ENCODE measurements around the gene IGLL5.
"Not testable (repeated sequence)": the region's sequence is repeated elsewhere in the genome, so short reads cannot be mapped to it uniquely, and the experiment has no call there.

Gene IGLL5

DNA sequence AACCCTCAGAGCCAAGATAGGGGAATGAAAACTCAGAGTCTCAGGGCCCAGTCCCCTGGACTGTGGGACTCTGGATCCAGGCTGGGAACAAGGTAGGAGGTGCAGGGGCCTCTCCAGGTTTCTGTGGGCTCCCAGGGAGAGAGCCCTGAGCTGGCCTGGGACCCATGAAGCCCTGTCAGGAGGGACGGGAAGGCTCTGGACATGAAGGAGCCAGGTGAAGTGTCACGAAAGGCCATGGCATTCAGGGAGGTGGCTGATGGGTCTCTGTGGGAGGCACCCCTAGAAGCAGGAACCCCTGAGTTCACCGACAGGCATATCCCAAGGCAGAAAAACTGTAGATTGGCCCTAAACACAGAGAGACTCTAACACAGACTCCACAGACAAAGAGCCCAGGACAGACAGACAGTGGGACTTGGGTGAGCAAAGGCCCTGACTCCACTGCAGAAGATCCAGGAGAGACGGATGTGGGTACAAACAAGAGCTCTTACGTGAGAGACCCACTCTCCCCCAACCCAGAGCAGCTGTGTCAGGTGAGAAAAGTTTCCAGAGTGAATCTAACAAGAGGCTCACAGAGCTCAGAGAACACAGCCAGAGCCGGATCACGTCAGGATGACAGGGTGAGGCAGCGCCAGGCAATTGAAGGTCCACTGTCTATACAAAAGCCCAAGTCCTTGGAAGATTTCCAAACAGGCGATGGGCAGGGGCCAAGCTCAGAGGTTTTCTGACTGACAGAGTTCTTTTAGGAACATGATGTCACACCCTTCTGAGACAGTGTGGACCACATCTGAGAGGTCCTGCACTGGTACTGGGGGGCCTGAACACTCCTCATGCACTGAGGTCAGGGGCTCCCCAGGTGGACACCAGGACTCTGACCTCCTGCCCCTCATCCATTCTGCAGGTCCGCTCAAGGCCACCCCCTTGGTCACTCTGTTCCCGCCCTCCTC is 27.4 kb downstream of the IGLL5 start:
- no peak for DNase-seq

DNA sequence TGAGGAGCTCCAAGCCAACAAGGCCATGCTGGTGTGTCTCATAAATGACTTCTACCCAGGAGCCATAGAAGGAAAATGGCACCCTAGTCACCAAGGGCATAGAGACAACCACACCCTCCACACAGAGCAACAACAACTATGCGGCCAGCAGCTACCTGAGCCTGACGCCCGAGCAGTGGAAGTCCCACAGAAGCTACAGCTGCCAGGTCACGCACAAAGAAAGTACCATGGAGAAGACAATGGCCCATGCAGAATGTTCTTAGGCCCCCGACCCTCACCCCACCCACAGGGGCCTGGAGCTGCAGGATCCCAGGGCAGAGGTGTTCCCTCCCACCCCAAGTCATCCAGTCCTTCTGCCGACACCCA is 28.0 kb downstream of the IGLL5 start:
- DNase-seq = no peak

DNA sequence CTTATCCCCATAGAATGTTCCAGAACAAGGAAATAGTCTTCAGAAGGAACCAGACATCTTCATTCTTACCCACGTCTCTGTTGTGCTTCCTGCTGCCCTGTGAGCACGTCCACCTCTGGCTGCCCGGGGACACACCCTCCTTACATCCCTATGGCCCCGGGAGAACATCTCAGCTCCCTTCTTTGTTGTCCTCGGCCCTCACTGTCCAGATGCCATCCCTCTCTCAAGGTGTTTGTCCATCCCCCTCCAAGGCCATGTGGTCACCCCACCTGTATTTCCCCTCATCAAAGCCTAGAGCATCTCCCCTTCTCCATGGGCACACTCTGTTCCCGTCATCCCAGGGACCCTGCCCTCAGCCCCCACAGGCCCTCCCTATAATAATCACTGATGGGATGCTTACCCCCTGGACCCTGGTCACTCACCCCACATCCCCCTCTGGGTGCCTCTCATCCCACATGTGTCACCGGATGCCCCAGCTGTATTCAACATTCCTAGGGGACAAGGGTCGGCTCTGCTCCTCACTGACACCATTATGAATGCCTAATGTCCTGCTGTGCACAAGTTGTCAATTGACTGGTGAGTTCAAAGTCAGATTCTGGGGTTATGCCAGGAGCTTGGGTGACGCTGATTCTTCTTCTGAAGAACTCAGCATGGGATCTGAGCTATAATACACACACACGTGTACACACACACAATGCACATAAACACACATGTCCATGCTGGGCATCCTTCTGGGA is 28.8 kb downstream of the IGLL5 start:
- DNase-seq = no peak

DNA sequence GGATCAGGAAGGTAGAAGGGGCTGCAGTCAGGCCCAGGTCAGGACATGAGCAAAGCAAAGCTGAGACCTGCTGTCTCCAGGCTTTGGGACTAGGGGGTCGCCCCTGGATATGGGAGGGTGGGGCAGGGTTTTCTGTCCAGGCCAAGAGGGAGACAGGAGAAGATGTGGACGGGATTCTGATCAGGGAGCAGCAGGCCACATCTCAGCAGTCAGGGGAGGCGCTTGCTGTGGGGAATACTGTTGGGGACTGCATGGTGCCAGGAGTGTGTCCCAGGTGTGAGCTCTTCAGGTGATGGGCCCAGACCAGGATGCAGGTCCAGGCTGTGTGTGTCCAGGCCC is 29.3 kb downstream of the IGLL5 start:
- DNase-seq = no peak

DNA sequence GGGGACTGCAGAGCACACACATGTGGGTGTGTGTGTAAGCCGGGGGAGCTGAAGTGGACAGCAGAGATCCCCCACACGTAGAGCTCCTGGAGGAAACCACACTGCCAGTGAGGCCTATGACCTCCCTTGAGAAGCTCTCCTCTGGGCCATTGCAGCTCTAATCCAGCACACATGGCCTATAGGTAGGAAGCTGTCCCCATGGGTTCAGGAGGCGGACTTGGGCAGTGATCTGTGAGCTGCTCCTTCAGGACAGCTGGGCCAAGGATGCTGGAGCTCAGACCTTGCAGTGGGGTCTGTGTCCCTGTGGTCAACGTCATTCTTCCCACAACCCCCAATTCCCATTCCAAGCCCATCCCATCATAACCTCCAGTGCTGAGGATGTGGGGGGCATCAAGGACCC is 29.8 kb downstream of the IGLL5 start:
- DNase-seq = no peak

DNA sequence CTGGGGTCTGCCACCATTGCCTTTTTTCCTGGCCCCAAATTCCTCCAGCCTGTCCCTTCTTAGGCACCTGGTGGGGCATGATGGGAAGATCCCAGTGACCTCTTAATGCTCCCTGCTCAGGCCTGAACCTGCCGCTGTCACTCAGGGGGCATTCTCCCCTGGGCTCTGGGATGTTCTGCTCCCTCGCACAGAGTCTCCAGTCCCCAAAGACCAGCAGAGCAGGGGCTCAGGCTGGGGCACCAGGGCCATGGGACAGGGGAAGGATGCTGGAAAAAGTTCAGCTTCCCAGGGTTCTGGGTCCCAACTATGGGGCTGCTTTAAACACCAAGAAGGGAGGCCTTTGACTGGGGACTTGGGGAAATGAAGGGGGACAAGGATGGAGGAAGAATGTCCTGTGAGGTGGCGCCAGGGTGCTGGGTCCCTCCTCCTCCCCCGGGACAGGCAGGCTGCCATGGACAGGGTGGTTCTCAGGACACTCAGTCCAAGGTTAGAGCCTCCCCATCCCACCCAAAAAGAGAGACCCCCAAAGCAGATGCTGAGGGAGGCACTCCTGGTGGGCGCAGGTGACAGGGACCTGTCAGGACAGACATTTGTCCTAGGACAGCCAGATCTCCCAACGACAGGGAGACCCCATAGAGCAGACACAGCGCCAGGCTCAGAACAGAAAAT is 30.8 kb downstream of the IGLL5 start:
- DNase-seq = no peak

DNA sequence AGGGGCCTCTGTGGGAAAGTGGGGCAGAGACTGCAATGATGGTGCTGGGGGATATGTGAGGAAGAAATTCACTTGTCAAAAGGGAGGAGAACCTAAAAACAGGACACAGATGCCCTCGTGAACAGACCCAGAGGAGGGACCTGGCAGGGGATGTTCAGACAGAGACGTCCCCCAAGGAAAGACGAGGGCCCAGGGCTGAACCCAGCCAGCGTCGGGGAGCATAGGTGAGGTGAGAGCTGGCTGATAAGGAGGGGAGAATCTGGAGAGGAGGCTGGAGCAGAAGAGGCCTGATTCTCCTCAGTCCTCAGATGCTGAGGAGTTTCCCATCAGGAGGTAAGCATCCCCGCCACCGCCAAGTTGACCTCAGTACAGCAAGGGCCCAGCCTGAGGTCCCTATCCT is 31.4 kb downstream of the IGLL5 start:
- DNase-seq = no peak

DNA sequence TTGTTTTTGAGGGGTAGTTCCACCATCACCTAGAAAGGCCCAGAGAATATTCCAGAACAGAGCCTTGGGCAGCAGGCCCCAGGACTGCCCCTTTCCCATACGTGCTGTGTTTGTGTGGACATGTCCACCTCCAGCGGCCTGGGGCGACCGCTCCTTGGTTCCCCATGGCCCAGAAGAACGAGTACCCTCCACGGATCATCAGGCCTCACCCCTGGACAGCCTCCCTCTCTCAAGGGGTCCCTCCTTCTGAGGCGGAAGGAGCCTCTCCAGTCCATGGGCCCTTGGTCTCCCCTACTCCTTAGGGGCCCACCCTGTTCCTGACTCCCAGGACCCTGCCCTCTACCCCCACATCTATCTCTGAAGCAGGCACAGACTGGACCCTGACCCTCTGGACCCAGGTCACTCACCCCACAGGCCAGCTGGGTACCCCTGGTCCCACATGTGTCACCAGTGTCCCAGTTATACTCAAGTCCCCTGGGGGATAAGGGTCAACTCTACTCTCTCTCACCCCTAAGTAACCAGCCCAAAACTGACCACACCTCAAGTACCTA is 32.6 kb downstream of the IGLL5 start:
- no peak for DNase-seq

DNA sequence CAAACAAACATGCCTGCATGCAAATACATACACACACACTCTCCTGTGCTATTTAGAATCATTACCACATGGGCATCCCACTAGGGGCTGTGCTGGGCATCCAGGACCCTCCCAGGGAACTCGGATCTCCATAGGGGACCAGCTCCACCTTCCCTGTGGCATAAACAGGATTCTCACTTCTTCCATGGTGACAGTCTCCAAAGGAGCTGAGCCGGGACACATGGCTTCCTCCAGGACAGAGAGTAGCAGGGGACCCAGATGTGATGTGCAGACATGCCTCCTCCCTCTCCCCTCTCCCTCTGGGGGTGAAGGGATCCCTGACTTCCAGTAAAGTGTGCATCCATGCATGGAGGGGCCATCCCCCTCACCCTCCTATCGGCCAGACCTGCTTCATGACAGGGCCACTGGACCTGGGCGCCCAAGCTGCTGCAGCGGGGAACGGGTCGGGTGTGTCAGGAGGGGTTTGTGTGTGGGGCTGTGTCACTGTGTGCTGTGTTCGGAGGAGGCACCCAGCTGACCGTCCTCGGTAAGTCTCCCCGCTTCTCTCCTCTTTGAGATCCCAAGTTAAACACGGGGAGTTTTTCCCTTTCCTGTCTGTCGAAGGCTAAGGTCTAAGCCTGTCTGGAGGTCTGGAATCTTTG is 33.4 kb downstream of the IGLL5 start:
- no peak for DNase-seq

DNA sequence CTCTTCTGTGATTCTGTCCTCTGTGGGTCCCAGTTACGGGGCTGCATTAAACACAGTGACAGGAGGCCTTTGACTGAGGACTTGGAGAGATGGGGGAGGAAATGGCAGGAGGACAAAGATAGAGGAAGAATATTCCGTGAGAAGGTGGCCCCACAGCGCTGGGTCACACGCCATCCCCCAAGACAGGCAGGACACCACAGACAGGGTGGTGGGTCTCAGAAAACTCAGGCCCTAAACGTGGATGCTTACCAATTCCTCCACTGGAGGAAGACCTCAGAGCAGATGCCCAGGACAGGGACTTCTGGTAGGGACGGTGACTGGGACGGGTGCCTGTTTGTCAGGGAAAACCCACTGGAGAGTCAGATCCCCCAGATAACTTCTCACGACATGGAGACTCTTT is 34.0 kb downstream of the IGLL5 start:
- DNase-seq = no peak

DNA sequence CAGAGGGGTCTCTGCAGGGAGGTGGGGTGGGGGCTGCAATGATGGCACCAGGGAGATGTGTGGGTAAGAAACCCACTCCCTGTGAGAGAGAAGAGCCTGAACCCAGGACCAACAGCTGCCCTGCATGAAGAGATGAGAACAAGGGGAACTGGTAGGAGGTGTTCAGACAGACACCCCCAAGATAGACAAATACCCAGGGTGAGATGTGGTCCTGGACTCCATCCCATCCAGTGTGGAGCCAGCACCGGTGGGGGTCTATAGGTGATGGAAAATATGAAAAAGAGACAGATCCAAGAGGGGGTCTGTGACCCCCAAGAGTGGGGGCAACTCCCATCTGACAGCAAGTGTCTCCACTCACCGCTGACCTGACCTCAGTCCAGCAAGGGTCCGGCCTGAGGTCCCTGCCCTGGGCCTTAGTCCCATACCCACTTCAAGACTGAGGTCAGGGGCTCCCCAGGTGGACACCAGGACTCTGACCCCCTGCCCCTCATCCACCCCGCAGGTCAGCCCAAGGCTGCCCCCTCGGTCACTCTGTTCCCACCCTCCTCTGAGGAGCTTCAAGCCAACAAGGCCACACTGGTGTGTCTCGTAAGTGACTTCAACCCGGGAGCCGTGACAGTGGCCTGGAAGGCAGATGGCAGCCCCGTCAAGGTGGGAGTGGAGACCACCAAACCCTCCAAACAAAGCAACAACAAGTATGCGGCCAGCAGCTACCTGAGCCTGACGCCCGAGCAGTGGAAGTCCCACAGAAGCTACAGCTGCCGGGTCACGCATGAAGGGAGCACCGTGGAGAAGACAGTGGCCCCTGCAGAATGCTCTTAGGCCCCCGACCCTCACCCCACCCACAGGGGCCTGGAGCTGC is 34.7 kb downstream of the IGLL5 start:
- not testable (repeated sequence) for DNase-seq

DNA sequence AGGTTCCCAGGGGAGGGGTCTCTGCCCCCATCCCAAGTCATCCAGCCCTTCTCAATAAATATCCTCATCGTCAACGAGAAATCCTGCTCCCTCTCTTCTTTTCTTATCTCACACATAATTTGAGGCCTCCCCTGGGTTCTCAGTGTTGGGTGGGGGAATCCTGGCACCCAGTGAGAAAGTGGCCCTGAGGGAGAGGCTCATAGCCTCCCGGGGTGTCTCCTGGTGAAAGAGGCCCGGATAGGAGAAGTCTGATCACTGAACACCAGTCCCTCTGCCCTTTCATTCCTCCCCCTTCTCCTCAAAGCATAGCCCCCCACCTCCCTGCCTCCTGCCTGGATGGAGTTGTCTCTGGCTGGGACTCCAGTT is 35.3 kb downstream of the IGLL5 start:
- no peak for DNase-seq

DNA sequence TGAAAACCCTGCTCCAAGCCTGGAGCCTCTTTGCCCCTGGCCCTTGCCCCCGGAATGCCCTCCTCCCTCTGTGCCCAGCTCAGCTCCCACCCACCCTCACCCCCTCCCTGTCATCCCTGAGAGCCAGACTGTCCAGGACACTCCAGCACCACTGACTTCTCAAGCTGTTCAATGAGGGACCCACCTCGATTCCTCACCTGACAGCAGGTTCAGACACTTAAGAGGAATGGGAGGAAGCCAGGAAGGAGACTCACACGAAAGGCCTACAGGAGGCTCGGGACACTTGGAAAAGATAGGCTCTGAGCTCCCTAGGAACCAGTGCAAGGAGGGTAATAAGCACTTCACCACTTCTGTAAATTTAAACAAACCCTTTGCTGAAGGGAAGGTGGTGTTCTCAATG is 35.8 kb downstream of the IGLL5 start:
- no peak for DNase-seq

DNA sequence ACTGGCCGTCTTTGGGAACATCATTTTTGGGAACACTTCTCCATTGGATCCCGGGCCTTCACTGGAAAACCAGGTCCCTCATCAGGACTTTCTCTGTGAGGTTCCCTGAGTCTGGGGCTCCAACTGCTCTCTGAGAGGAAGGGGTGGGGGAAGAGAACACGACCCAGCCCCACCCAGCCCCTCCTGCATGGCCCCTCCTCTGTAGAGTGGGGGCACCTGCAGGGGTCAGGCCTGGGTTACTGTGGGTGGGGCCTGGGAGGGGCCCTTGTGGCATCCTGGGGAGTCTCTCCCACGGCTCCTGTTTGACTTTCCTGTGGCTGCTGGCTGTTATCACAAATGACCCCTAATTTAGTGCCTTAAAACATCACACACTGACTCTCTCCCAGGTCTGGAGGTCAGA is 36.3 kb downstream of the IGLL5 start:
- no peak for DNase-seq

DNA sequence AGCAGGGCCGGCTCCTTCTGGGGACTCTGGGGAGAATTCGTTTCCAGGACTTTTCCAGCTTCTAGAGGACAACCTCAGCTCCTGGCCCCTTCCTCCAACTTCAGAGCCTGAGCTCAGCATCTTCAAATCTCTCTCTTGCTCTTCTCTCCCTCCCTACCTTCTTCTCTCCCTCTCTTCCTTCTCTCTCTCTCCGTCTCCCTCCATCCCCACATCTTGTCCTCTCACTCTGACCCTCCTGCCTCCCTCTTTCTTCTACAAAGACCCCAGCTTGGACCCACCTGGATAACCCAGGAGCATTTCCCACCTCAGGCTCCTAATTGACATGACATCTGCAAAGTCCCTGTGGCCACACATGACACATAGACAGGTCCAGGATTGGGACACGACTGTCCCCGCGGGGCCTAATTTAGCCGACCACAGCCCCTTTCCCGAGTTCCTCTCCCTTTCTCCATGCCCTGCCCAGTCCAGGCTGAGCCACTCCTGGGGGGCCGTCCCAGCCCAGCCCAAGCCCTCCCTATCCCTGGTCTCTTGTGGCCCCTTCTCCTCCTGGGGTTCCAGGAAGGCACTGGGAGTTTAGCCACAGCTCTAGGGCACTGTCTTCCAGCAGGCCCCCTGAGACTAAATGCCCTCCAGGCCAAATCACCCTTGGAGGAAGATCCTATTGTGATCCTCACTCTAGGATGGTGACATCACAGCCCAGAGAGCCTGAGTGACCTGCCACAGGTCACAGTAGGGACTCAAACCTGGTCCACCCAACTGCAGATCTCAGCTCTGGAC is 36.9 kb downstream of the IGLL5 start:
- no peak for DNase-seq

DNA sequence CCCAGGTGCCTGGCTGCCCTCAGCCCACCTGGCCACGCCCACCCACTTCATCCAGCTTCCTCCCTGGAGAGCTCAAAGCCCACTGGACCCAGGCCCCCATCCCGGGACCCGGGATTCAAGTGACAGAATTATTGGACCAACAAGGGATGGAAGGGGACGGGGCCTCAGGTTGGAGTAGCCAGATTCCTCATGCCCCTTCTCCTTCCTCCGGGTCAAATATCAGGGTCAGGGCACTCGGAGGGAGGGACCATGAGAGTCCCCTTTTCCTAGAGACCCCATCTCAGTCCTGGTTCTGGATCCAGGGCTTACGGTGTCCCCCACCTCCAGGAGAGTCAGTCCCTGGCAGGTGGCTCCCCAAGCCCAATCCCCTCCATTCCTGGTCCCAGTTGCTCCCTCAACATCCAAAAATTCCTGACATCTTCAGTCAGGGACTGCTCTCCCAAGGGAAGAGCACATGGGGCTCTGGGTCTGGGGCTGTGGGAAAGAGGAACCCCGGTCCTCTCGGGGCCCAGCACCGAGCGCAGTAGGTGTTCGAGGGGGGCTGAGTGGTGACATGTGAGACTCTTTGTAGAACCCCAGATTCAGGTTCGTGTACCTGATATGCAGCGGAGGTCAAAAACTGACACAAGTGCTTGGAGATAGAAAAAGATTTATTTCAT is 37.7 kb downstream of the IGLL5 start:
- no peak for DNase-seq

DNA sequence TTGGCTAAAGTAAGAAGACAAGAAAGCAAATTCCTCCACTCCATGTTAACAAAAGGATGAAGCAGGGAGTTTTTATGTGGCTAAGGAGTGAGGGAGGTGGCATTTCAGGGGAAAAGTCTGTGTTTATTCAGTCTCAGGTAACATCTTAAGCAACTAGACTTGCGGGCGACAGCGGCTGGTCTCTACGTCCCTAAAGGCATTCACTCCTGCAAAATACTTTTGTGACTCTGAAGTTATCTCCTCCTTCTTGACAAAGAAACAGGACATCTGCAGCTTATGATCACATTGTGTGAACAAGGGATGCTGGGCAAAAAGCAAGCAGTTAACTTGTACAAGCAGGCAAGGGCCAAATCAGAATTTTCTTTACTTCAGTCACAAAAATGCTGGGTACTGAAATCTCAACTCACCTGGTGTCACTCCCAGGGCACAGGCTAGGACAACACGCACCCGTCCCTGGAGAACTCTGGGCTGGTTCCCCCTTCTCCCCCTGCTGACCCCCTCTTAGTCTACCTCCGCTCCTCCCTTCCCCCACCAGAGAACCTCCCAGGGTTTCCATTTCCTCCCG is 38.3 kb downstream of the IGLL5 start:
- no peak for DNase-seq

DNA sequence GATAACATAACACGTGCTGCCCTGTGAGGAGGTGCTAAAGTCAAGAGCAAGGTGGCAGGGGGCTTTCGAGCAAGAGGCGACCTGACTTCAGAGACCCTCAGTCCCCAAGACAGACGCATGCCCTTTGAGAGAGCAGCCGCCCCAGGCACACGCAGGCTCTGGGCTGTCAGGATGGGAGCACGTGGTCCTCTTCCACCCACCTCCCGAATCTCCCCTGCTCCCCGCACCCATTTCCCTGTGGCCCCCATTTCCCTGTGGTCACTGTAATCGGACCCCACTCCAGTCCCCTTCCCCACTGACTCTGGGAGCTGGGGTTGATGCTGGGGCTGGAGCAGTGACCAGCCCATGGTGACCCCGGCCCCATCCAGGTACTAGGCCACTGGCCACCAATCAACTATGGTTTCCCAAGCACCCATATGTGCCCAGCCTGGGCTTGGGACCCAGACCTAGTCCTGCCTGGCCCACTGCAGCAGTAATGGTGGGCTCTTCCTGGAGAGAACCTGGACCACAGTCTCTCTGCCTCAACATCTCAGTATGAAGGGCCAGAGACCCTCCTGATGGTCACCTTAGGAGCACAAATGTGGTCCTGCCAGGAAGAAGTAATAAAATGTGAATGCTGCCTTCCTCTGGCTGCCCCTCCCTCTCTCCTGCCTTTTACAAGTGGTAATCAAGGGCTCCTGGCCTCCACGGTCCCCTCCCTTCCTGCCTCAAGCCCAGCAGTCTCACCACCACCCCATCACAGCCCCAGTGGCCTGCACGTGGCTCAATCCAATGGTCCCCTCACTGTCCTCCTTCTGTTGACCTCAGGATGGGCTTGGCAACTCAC is 39.0 kb downstream of the IGLL5 start:
- no peak for DNase-seq

DNA sequence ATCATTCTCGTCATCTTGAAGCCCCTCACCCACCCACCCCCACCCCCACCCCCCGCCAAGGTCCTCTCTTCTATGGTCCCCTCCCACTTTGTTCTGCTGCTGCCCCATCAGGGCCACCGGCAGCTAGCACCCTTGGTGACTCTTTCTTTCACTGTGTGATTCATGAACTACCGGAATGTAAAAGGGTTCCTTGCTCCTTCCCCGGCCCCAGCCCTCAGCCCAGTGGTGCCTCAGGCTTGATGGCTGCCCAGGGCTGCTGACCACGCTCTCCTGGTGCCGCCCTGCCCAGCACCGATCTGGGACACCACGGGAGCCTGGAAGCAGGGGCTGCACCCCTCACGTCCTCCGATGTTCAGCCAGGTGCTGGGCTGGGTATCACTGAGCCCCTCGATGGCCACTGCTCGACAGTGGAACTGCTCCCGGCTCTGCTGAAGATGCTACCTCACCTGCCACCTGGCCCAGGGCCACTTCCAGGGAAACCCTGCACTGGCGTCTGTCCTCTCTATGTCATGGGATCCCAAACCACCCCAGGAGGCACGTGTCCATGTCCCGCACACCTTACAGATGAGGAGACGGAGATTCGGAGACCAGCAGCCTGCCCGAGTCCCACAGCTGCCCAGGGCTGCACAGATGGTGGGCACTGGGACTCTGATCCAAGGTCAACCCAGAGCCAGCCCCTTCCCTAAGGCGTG is 39.7 kb downstream of the IGLL5 start:
- DNase-seq = no peak
